Right ventricle myocardium inferior (tissue), 1 donor: ENCODE measurements around the gene POLD4. TPM values are rescaled to one million over a fixed set of nuclear protein-coding genes. Genes with fewer than 3 reads are reported as not detected.
A peak's percentile ranks its signal among the peaks of the same experiment; 100 is the strongest.

ENCODE experiments used
- ATAC-seq: fragments of 200-7000 bp; cut with Tn5 transposase; one replicate; pipeline ENCODE4 v1.9.1; 2020; ENCODE audit warnings: mild to moderate bottlenecking, moderate library complexity
- DNase-seq: peaks from one replicate; pipeline ENCODE4 v3.0.0; 2021; ENCODE audit errors: missing footprints
- intact Hi-C: fragments of 100-400 bp; cut with DNase I; formaldehyde crosslinking; loops from one replicate; pipeline ENCODE4 v1.11.0; 2022
- total RNA-seq: library from RNA; stranded (reverse); fragmentation: NEBNext Ultra II Directional; extraction: Animal tissue kit (Norgen Biotek cat#: 25700); gene quantifications from one replicate; pipeline ENCODE4 v1.2.1, GENCODE V29; 2021
- donor health status: DM: no; HTN: yes; CAD: no; lungs with severe emphysema.

POLD4 gene
- total RNA-seq, 1 donor from 2014 or later, result 49.7 TPM

DNA sequence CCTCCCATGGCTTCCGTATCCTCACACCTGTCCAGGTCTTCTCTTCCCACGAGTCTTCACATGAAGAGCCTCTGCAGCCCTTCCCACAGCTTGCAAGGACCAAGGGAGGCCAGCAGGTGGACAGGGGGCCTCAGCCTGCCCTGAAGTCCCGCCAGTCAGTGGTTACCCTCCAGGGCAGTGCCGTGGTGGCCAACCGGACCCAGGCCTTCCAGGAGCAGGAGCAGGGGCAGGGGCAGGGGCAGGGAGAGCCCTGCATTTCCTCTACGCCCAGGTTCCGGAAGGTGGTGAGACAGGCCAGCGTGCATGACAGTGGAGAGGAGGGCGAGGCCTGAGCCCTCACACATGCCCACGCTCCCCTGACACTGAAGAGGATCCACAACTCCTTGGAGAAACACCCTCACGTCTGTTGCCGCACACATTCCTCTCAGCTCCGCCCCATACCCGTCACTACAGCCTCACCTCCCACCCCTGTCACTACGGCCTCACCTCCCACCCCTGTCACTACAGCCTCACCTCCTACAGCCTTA is 41.7 kb downstream of the POLD4 start:
- ATAC-seq (no peak), DNase-seq (peak; percentile 16)
- intact Hi-C loops, result no loop called here

- ATAC-seq (no peak), DNase-seq (peak; percentile 37)
- intact Hi-C loops, result no loop called here
These were observed 42.2 kb downstream of the POLD4 start for GRCh38 chr11:67311051-67311555.

DNA sequence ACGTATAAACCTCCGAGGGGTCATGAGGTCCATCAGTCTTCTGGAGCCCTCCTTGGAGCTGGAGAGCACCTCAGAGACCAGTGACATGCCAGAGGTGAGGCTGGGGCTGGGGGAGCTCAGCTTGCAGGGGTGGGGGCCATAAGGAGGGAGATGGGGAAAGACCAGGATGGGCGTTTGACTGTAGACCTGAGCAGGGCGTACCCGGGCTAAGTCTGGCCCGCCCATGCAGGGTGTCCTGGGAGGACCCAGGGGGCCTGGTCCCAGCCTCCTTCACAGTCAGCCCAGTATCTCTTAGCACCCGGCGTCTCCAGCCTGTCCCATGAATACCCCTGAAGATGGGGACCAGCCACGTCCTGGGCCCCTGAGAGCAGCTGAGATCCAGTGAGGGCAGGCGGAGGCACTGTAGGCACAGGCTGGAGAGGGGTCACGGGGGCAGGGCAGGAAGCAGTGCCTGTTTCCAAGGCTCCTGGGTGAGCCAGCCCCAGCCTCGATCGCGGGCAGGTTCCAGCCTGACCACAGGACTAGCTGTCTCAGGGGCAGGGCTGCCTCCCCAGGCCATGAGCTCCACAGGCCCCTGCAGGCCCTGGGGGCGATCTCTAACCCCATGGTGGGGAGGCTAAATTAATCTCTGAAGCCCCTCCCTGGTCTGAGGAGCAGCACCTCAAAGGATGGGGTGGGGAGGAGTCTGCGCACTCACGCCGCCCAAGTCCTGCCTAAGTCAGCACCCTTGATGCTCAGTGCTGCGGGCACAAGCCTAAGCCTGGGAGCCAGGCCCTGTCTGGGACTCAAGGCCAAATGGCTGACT is 42.9 kb downstream of the POLD4 start:
- peak; percentile 67 for DNase-seq
- ATAC-seq, result no peak
- intact Hi-C loops, result no loop called here

GRCh38 chr11:67309661-67310061 is 43.7 kb downstream of the POLD4 start:
- DNase-seq (peak; percentile 37), ATAC-seq (no peak)
- intact Hi-C loops, result no loop called here

DNA sequence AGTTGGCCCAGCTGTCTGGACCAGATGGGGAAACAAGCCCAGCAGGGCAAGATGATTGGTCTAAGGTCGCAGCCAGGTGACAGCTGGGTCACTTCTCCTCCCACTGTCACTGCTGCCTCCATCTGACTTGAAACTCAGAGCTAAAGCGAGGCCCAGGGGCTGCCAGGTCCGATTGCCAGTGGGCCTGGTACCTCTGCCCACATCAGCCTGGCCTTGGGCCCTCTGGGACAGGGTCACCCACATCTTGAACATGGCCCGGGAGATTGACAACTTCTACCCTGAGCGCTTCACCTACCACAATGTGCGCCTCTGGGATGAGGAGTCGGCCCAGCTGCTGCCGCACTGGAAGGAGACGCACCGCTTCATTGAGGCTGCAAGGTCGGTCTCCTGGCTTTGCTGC is 44.2 kb downstream of the POLD4 start:
- ATAC-seq, result no peak
- intact Hi-C loops, result no loop called here
- DNase-seq, result peak; percentile 11

- no peak for ATAC-seq
- intact Hi-C loops, result no loop called here
- peak; percentile 26 for DNase-seq
These were observed 45.1 kb downstream of the POLD4 start for GRCh38 chr11:67308031-67308866.

GRCh38 chr11:67307545-67308001 is 45.8 kb downstream of the POLD4 start:
- DNase-seq, result peak; percentile 66
- intact Hi-C loops, result no loop called here
- ATAC-seq, result no peak

DNA sequence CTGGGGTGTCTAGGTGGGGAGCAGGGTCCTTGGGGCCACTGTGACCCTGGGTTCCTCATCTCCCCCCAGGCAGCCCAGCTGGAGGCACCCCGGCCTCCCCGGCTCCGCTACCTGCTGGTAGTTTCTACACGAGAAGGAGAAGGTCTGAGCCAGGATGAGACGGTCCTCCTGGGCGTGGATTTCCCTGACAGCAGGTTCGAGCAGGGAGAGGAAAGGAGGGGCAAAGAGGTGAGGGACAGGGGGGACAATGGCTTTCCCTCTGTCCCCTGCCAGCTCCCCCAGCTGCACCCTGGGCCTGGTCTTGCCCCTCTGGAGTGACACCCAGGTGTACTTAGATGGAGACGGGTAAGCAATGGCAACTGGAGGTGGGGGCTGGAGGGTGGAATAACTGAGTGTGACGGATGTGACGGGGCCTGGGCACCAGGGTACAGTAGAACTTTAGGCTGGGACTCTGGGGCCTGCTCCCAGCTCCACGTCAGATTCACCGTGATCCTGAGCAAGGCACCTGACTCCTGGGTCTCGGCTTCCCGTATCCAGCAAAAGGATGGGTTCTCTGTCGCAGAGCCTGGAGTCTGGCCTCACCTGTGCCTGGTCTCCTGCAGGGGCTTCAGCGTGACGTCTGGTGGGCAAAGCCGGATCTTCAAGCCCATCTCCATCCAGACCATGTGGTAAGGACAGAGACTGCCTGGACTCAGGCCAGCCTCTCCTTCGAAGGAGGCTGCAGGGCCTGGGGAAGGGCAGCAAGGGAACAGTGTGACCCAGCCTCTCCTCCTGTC is 46.4 kb downstream of the POLD4 start:
- intact Hi-C loops, result no loop called here
- ATAC-seq (no peak), DNase-seq (peak; percentile 4)

DNA sequence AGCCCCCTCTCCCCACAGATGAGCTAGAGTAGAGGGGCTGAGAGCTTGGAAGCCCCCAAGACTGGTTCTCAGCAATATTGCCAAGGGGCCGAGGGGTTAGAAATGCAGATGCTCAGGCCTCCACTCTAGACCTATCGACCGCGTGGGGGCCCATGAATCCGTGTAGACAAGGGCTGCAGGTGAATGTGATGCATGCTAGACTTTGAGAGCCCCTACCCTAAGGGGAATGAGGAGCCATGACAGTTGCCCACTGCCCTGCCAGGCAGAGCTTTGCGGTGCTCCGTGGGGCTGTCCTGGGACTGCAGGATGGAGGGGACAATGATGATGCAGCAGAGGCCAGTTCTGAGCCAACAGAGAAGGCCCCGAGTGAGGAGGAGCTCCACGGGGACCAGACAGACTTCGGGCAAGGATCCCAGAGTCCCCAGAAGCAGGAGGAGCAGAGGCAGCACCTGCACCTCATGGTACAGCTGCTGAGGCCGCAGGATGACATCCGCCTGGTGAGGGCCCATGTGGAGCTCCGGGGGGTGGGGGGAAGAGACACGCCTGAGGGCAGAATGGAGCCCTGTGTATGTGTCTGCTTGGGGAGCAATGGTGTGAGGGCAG is 48.7 kb downstream of the POLD4 start:
- DNase-seq, result peak; percentile 34
- no peak for ATAC-seq
- intact Hi-C loops, result no loop called here

GRCh38 chr11:67303835-67304411 is 49.4 kb downstream of the POLD4 start:
- DNase-seq (peak; percentile 79), ATAC-seq (peak; percentile 9)
- intact Hi-C loops, result no loop called here

- DNase-seq, result peak; percentile 93
- ATAC-seq, result peak; percentile 90
- intact Hi-C loops, result no loop called here
These were observed 50.1 kb downstream of the POLD4 start, which contains the start of gene SSH3 for GRCh38 chr11:67303132-67303834. SSH3 (plus strand) TSS chr11:67303530; CDS start chr11:67303626, 96 bp downstream.

GRCh38 chr11:67302571-67303131 is 50.7 kb downstream of the POLD4 start:
- intact Hi-C loops, result no loop called here
- DNase-seq, result peak; percentile 73
- peak; percentile 34 for ATAC-seq

GRCh38 chr11:67301951-67302516 is 51.3 kb downstream of the POLD4 start:
- peak; percentile 83 for DNase-seq
- intact Hi-C loops, result no loop called here
- peak; percentile 57 for ATAC-seq

DNA sequence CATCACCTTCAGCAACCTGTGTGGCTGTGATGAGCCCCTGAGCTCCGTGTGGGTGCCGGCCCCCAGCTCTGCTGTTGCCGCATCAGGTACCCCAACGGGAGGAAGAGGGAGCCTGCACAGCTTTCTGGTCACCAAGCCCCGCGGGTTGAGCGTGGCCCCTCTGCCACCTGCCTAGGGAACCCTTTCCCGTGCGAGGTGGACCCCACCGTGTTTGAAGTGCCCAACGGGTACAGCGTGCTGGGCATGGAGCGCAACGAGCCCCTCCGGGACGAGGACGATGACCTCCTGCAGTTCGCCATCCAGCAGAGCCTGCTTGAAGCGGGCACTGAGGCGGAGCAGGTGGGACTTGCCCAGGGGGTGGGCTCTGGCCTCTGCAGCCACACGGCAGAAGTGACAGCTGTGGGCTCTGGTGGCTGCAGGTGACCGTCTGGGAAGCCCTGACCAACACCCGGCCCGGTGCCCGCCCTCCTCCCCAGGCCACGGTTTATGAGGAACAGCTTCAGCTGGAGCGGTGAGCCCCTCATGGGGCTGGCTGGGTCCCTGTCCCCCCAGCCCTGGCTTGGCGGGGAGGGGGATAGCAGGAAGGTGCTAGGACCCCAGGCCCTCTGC is 51.9 kb downstream of the POLD4 start:
- intact Hi-C loops, result no loop called here
- DNase-seq (peak; percentile 50), ATAC-seq (no peak)
